Adipose tissue (tissue), 3 donors: ENCODE measurements around the gene POLA2. TPM values are rescaled to one million over a fixed set of nuclear protein-coding genes. Genes with fewer than 3 reads are reported as not detected.
"Not testable (repeated sequence)": the region's sequence is repeated elsewhere in the genome, so short reads cannot be mapped to it uniquely, and the experiment has no call there.

Source experiments
- H3K27ac ChIP-seq: one replicate; pipeline ENCODE4 v1.5.1; 2013; ENCODE audit warnings: low read depth, low read length
- WGBS, 3 donors: extraction: QIAGEN DNeasy Blood & Tissue Kit; methylation state at CpG; one replicate each; pipeline ENCODE4 v1.1.7; 2013; 5-methylcytosine and 5-hydroxymethylcytosine counted together
- polyA plus RNA-seq, 3 donors: library from polyadenylated mRNA; stranded (reverse); fragments of 200-250 nt; gene quantifications; one replicate each; pipeline ENCODE4 v1.2.3, GENCODE V29; 2013
- donor health status: healthy with polysubstance abuse.
- donor health status: Bipolar disorder and iron deficiency.
- donor health status: healthy.

POLA2 gene
- polyA plus RNA-seq, 3 donors, result 2.3 to 5.4 (median 3.0) TPM

DNA sequence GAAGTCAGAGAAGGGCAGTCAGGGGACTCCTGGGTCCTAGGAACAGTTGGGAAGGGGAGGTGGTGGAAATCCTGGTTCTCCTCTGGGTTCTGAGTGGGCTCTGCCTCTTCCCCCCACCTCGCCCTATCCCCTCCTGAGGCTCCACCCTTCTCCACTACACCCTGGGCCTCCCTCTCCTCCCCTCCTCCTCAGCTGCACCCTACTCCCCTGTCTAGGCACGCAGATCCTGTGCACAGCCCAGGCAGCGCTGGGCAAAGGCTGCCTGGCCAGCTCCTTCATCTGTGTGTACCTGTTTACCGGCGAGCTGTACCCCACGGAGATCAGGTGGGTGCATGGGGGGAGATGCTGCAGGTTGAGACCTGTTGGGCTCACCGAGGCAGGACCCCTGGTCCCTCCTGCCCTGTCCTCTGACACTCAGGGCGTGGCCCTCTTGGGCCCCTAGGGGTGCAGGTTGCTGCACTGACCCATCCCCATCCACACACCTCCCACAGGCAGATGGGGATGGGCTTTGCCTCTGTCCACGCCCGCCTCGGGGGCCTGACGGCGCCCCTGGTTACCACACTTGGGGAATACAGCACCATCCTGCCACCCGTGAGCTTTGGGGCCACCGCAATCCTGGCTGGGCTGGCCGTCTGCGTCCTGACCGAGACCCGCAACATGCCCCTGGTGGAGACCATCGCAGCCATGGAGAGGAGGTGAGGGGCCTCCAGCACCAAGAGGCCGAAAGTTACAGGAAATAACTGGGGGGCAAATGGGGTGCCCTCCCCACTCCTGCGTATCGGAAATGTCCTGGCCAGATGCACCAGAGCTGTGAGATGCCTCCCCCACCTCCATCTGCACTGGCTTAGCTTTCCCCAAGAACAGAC, 25.3 kb upstream of the POLA2 start:
- 76 to 82% (median 78%) methylated on average over 22 to 23 of the region's 23 CpGs for WGBS, 3 donors
- no peak overlapping the region for H3K27ac ChIP-seq

DNA sequence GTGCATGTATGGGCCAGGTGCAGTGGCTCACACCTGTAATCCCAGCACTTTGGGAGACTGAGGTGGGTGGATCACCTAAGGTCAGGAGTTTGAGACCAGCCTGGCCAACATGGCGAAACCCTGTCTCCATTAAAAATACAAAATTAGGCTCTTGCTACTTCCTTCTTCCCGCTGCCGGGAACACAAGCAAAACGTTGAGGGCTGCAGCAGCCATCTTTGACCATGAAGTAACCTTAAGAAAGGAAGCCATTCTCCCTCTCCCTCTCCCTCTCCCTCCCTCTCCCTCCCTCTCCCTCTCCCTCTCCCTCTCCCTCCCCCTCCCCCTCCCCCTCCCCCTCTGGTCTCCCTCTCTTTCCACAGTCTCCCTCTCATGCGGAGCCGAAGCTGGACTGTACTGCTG, 23.5 kb upstream of the POLA2 start:
- 41 to 77% (median 47%) methylated on average over 4 of the region's 6 CpGs for WGBS, 3 donors
- H3K27ac ChIP-seq, result not testable (repeated sequence)

DNA sequence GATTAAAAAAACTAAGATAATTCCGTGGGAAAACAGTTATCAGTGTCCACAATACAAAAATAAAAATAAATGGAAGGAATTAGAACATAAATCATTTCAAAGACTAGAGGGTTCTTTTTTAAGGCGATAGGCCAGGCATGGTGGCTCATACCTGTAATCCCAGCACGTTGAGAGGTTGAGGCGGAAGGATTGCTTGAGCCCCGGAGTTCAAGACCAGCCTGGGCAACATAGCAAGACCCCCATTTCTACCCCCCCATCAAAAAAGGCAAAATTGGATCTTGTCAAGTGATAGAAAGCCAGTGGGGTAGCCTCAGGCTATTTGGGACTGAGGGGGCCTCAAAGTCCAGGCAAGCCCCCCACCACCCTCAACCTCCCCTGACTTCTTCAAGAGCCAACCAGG, 20.6 kb upstream of the POLA2 start:
- no peak overlapping the region for H3K27ac ChIP-seq
- 66 to 70% (median 67%) methylated on average over 5 of the region's 5 CpGs for WGBS, 3 donors

DNA sequence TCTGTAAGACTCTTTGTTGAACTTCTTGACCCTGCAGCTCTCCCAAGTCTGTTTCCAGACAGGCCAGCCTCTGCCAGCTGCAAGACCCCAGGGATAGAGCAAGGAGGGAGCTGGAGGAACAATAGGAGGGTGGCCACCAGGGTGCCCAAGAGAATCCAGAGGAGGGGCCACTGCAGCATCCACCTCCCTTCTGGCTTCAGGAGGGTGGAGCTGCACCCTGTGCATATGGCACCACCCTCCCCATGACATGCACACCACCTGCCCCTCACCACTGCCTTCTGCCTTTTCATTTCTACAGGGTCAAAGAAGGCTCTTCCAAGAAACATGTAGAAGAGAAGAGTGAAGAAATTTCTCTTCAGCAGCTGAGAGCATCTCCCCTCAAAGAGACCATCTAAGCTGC, 20.1 kb upstream of the POLA2 start:
- H3K27ac ChIP-seq, result no peak overlapping the region

DNA sequence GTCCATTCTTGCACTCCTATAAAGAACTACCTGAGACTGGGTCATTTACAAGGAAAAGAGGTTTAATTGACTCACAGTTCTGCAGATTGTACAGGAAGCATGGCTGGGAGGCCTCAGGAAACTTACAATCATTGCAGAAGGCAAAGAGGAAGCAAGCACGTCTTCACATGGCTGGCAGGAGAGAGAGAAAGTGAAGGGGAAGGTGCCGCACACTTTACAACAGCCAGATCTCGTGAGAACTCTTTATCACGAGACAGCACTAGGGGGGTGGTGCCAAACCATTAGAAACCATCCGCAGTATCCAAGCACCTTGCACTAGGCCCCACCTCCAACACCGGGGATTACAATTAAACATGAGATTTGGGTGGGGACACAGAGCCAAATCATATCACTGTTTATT, 19.4 kb upstream of the POLA2 start:
- H3K27ac ChIP-seq, result no peak overlapping the region
- WGBS, 3 donors, result 78 to 88% (median 83%) methylated on average over 6 of the region's 6 CpGs

DNA sequence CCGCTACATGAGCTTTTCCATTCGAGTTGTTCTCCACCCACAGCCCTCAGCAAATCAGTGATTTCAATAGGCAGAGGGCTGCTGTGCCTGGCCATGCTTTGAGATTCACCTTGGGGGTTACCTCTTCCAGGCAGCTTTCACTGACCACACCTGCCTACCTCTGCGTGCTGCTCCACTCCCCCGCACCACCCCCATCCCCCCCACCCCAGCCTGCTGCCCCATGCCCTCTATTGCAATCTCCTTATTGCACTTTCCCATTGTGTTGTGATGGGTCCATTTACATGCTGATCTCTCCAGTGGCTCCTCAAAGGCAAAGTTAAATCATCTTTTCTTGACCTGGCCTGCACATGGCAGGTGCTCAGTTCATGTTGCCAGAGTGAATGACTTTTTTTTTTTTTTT, 18.0 kb upstream of the POLA2 start:
- H3K27ac ChIP-seq, result no peak overlapping the region
- 69 to 72% (median 70%) methylated on average over 4 of the region's 4 CpGs for WGBS, 3 donors

DNA sequence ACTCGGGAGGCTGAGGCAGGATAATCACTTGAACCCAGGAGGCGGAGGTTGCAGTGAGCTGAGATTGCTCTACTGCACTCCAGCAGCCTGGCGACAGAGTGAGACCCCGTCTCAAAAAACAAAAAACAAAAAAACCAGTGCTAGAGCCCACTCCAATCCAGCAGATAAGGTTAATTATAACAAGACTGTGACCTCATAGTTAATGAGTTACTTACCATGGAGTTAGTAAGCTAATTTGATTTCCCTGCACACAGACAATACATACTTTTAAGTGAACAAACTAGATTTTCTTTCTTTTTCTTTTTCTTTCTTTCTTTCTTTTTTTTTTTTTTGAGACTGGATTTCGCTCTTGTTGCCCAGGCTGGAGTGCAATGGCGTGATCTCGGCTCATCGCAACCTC, 16.7 kb upstream of the POLA2 start:
- 88 to 96% (median 92%) methylated on average over 8 of the region's 8 CpGs for WGBS, 3 donors

DNA sequence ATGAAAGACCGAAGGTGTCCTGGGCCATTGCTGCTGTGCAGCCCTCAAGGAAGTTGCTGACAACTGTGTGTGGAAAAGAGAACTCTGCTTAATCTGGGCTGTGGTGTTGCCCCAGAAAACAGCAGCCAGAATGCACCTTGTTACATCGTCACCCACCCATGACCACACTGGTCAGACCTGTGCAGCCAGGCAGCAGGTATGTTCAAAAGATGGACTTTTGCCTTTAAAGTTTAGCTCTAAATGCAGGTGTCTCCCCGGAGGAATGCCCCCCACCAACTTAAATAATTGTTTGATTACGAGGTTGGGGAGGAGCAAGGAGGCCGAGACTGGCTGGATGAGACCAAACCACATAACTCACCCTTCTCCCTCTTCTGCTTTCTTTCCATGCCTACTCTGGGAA, 15.3 kb upstream of the POLA2 start:
- 77 to 83% (median 79%) methylated on average over 5 of the region's 5 CpGs for WGBS, 3 donors
- H3K27ac ChIP-seq, result no peak overlapping the region

More for the DNA sequence above, 16.7 kb upstream of the POLA2 start:
- not testable (repeated sequence) for H3K27ac ChIP-seq

DNA sequence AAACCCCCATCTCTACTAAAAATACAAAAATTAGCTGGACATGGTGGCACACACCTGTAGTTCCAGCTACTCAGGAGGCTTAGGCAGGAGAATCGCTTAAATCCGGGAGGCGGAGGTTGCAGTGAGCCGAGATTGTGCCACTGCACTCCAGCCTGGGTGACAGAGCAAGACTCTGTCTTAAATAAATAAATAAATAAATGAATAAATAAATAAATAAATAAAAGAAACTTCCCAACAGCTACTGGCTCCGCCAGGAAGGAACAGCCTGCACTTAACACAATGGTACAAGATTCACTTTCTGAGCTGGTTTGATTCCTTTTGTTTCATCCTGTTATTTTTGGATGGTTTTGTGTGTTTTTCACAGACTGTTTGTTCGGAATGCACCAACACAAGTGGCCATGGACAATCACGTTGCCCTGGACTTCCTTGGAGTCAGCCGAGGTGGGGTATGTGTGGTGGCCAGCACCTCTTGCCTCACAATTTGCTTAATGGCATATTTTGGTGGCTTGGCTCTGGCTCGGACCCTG, 13.5 kb upstream of the POLA2 start:
- WGBS, 3 donors, result 74 to 85% (median 80%) methylated on average over 9 of the region's 9 CpGs
- not testable (repeated sequence) for H3K27ac ChIP-seq

DNA sequence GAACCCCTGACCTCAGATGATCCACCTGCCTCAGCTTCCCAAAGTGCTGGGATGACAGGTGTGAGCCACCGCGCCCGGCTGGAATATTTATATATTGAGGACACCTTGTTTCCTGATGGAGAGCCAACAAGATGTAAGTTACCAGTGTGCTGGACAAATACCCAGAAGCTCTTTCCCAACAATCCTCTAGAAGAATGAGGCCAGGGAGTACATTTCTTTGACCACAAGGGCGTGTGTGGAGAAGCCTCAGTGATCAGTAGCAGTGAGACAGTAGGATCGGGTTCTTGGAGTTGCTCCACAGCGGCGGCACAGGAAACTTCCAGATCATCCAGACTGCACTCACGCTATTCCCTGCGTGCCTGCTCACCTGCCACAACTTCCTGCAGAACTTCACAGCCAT, 10.3 kb upstream of the POLA2 start:
- WGBS, 3 donors, result 85 to 87% (median 86%) methylated on average over 9 of the region's 9 CpGs

DNA sequence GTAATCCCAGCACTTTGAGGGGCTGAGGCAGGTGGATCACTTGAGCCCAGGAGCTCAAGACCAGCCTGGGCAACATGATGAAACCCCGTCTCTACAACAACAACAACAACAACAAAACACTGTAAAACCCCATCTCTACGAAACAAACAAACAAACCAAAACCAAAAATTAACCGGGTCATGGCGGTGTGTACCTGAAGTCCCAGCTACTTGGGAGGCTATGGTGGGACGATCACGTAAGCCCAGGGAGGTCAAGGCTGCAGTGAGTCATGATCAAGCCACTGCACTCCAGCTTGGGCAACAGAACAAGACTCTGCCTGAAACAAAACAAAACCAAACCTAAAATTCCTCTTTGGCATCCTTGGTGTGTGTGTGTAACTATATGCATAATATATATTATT, 7.0 kb upstream of the POLA2 start:
- 75 to 84% (median 81%) methylated on average over 6 of the region's 6 CpGs for WGBS, 3 donors
- H3K27ac ChIP-seq, result no peak overlapping the region

More for the DNA sequence above, 10.3 kb upstream of the POLA2 start:
- H3K27ac ChIP-seq, result no peak overlapping the region

DNA sequence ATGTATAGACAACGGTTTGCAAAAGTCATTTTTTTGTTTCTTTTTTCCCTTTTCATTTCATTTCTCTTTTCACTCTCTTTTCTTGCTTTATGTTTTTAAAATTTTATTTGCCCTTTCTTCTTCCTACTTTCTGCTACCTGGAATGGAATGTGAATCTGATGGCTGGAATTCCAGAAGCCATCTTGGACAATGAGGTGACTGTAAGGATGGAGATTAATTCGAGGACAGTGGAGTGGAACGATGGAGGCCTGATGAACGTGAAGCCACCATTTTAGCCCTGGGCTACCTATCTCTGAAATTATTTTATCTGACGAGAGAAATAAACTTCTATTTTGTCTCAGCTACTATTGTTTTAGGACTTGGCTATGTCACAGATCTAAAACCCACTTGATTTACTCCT, 2.8 kb upstream of the POLA2 start:
- WGBS, 3 donors, result 71 to 84% (median 80%) methylated on average over 5 of the region's 5 CpGs
- H3K27ac ChIP-seq, result no peak overlapping the region

DNA sequence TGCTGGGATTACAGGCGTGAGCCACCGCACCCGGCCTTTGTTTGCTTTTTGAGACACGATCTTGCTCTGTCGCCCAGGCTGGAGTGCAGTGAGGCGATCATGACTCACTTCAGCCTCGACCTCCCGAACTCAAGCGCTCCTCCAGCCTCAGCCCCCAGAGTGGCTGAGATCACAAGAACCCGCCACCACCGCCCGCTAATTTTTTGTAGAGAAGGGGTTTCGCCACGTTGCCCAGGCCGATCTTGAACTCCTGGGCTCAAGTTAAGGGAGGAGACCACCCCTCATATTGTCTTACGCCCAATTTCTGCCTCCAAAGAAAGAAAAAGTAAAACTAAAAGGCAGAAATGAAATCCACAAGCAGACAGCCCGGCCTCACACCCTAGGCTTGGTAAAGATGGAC, 1.5 kb upstream of the POLA2 start:
- no peak overlapping the region for H3K27ac ChIP-seq
- WGBS, 3 donors, result 95 to 97% (median 97%) methylated on average over 17 of the region's 17 CpGs

DNA sequence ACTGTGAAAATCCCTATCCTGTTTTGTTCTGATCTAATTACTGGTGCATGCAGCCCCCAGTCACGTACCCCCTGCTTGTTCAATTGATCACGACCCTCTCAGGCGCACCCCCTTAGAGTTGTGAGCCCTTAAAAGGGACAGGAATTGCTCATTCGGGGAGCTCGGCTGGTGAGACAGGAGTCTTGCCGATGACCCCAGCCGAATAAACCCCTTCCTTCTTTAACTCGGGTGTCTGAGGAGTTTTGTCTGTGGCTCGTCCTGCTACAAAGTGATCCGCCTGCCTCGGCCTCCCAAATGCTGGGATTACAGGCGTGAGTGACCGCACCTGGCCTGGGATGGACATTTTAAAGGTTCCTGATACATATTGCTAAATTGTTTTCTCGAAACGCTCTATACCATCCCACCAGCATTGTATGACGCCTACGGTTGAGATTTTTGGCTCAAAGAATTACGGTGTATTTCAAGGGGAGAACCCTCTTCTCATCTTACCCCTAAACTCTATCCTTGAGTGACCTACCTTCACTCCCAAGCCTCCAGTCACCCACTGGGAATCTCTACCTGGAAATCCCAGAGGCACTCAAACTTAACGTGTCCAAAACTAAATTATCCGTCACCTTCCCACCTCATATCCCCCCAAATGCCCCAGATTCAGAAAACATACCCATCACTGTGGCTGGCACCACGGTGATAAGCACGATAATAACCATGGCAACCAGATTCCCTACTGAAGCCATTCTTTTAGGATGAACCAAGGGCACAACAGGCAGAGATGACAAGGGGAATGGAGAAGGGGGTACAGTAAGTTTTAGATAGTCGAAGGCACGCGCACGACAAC, 789 bp upstream of the POLA2 start:
- H3K27ac ChIP-seq, result no peak overlapping the region
- WGBS, 3 donors, result 59 to 64% (median 62%) methylated on average over 26 of the region's 26 CpGs

DNA sequence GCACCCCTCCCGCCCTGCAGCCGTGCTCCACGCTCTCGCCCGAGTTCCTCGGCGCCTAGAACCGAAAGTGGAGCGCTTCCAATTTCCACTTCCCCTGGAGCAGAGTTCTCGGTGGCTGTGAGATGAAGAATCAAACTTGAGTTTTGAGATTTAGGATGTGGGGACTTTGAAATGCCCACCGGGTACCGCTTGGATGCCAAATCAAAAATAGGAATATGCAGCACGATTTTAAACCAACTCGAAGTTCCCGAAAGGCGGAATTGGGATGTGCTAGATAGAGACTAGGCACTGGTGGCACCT, 569 bp downstream of the POLA2 start:
- H3K27ac ChIP-seq, result peak overlapping the region; percentile 62
- 0 to 1% (median 0%) methylated on average over 16 of the region's 16 CpGs for WGBS, 3 donors

DNA sequence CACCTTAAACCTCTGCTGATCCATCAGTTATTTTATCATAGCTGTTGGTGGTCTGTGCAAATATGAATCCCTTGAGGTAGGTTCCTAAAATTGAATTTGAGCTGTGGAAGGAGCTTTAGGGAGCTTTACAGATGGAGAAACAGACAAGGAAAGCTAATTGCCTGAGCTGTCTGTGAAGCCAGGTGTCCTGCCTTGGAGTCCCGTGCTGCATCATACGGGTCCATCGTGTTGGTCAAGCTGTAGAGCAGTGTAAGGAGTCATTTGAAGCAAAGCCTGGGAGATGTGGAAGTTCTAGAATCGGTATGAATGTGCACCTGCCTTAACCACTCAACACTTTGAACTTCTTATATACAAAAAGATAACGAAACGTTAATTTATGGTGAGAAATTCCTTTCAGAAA, 1.0 kb downstream of the POLA2 start:
- 23 to 37% (median 34%) methylated on average over 6 of the region's 6 CpGs for WGBS, 3 donors
- no peak overlapping the region for H3K27ac ChIP-seq

DNA sequence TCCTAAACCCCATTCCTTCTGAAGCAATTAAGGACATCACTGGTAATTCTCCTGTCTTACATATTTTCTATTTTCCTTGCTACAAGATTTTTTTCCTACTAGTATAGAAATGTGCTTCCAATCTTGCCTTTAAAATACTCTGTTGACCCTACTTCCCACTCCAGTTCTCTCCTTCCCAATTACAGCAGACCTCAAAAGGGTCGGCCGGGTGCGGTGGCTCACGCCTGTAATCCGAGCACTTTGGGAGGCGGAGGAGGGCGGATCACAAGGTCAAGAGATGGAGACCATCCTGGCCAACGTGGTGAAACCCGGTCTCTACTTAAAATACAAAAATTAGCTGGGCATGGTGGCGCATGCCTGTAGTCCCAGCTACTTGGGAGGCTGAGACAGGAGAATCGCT, 3.0 kb downstream of the POLA2 start:
- H3K27ac ChIP-seq, result not testable (repeated sequence)
- 92 to 93% (median 92%) methylated on average over 11 of the region's 11 CpGs for WGBS, 3 donors

DNA sequence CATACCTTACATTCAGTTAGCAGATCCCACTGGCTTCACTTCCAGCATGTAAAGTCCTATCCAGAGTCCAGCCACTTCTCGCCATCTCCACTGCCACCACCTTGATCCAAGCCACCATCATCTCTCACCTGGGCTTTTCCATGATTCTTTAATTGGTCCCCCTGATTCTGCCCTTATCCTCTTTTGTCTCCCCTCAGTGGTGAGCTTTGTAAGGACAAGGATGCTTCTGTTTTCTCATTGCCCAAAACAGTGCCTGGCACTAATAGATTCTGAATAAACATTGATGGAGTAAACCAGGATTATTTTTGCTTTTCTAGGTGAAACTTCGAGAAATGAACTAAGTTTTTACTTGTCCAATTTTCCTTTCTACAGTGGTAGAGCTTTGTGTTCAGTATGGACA, 4.4 kb downstream of the POLA2 start:
- H3K27ac ChIP-seq, result no peak overlapping the region
- 89 to 99% (median 95%) methylated on average over 2 of the region's 2 CpGs for WGBS, 3 donors
